HTERT RPE-1 (cell line): Measurements from ENCODE around the gene TTC21B.

Experiments
- in situ Hi-C: fragments of 300-500 bp; cut with MboI; formaldehyde crosslinking; loops from 4 replicates; pipeline ENCODE4 v1.14.3; 2020; ENCODE audit warnings: low sequenced_read_pairs

Gene TTC21B

DNA sequence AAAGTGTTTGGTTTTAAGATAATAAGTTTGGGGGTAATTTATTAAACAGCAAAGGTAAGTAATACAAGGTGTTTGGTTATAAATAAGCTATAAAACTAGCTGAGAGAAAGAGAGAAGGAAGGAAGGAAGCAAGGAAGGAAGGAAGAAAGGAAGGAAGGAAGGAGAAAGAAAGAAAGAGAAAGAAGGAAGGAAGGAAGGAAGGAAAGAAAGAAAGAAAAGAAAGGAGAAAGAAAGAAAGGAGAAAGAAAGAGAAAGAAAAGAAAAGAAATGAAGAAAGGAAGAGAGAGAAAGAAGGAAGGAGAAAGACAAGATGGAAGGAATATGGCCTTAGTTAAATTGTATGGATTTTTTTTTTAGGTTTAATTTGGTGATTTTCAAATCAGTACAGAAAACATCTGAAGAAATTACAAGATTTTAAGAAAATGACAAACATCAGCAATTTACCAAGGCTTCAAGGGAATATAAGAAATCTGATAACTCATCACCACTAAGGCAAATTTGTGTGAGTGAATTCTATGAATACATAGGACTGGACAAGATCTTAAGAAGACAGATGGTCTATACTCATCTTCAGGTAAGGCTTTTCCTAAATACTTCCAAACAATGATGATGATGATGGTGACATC is 113.1 kb downstream of the TTC21B start:
- in situ Hi-C loops, result no loop called here

DNA sequence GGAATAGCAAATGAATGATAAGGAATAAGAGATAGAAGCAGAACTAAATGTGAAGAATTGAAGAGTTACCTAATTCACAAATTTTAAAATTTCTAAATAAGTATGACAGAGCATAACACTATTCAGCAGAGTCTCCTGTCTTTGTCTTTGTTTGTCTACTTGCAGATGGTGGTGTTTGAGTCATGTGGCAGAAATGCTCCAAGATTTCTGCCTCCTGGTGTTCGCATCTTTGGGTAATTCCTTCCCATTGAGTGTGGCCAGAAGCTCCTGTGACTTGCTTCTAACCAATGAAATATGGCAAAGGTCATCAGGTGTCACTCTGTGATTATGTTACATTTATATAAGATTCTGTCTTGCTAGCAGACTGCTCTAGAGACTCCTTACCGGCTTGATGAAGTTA is 114.0 kb downstream of the TTC21B start:
- in situ Hi-C loops, result no loop called here

DNA sequence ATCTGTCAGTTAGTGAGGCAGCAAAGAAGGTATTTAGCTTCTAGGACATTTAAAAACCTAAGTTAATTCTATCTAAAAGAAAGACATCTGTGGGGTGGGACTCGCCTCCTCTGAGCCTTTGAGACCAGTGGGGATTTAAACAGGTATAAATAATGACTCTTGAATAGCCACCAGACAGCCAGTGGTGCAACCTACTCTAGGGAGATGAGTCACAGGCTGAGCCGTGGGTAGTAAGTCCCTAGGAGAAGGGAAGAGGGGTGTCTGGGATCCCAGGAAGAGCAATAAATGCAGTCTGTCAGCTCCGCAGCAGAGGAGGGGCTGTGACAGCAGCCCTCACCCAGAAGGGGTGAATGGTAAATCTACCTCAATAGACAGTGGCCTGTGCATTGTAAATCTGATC is 116.5 kb downstream of the TTC21B start:
- in situ Hi-C loops, result no loop called here

DNA sequence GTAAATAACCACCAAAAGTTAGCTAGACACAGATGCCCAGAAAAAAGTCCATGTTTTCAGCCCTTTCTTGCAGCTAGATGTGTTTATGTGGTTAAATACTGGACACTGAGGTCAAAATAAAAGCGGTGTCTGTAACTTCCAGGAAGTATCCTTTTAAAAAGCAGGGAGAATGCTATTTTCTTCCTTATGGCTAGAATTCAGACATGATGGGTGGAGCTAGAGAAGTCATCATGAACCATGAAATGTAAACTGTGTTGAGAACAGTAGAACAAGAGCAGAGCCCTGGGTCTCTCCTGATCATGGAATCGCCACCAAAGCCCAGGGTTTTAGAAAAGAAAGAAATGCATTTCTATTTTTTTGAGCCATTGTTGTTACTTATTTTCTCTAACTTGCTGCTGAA is 118.2 kb downstream of the TTC21B start:
- in situ Hi-C loops, result no loop called here

DNA sequence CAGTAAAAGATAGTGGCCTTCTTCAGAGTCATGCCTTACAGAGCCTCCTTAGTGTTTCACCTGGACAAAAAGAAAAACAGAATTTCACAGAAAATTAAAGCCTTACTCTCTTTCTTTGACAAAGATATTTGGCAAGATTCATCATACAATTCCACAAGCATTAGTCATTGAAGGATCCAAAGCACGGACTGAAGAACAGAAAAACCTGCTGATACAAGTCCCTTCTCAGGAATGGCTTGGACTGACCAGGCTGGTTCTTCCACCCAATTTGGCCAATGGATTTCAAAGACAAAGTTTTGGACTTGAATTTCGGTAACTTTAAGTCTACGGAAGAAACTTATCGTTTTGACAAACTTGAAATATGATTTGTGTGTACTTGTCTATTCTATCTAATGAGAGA is 120.4 kb downstream of the TTC21B start:
- in situ Hi-C loops, result no loop called here

DNA sequence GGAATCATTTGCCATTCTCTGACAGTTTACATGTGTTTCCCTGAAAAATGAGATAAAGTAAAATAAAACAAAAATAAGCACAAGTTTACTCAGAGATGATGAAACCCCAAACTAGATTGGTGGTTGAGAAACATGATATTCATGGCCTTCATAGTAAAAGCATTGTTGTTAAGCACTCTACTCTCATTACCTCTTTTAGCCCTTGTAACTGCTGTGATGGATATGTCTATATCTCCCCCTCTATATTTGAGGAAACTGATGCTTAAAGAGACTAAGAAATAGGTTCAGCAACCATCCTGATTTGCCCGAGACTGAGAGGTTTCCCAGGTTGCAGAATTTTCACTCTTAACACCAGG is 125.7 kb downstream of the TTC21B start:
- in situ Hi-C loops, result no loop called here

DNA sequence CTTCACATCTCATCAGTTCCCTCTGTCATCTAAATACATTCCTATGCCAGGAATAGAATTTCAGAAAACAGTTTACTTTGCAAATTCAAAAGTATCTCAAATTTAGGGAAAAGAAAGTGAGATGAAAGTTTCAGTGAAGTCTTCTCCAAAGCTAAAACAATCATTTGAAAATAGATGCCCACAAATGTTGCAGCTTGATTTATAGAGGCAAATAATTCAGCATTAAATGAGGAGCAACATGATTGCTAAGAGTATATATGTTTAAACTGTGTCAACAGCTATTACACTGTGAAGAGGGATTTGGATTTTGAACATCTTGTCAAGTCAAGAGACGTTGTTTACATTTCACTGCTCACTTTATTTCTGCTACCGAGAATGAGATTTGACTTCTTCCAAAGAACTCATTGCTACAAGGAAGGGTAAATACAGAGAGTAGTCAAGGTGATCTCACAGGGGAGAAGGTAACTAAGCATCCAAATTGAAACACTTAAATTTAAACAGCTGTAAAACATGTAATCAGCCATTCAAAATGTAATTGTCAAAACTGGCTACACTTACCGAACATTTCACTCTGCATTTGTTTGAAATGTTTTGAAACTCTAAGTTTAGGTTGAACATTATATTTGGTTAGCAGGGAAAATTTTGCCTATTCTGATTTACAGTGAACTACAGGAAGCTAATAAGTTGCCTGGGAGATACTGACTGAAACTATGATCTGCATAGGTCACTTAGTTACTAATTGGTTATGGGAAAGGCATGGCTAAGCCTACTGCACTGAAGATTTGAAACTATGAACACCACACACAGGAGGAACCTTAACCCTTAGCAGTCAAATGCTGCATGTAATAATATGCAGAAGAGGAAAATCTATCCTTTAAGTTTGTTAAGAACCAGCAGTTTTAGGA is 126.3 kb downstream of the TTC21B start:
- in situ Hi-C loops, result no loop called here

DNA sequence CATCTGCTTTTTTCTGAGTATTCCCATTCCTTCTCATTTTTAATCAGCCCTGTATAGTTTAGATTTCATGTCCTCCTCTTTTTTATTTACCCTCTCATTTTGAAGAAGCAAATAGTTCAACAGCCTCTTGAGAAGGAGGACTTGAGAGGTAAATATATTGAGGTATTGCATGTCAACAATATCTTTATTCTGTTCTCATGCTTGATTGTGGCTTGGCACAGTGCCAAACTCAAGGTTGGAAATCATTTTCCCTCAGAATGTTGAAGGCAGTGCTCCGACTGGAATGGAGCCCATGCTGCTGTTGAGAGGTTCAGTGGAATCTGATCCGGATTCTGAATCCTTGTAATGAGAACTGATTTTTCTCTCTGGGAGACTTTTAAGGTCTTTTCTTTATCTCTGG is 128.5 kb downstream of the TTC21B start:
- in situ Hi-C loops, result no loop called here
